ENCODE measurements around the gene MGAT4C. TPM values are rescaled to one million over a fixed set of nuclear protein-coding genes. Genes with fewer than 3 reads are reported as not detected.

Gene MGAT4C
- total and polyA plus RNA-seq, 2 of the 8 experiments (the other 6 are each of a cell fraction or from before 2014, with no cell fraction given): 1.6 to 2.5 TPM

DNA sequence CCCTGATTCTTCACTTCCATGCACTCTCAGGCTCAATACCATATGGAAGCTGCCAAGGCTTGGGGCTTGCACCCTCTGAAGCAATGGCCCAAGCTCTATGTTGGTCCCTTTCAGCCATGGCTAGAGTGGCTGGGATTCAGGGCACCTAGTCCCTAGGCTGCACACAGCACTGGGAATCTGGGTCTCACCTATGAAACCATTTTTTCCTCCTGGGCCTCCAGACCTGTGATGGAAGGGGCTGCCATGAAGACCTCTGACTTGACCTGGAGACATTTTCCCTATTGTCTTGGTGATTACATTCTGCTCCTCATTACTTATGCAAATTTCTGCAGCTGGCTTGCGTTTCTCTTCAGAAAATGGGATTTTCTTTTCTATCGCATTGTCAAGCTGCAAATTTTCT lies 258.1 kb downstream of the MGAT4C start:
- no peaks in the 10 kb centered on the region for H3K79me1 ChIP-seq (ENCODE audit: low read depth, low read length)
- no peak overlapping the region for H4K91ac ChIP-seq (replicated peaks; ENCODE audit: insufficient read length, low read length)
- TF ChIP-seq RAD21 (IDR thresholded peaks at IDR 0.05 in 1 of 2, conservative IDR thresholded peaks at IDR 0.05 in 1 of 2; ENCODE audit: low read depth in 2 of 2, low read length in 2 of 2) (no peak), SIN3A (conservative IDR thresholded peaks at IDR 0.05 in 1 of 2, IDR thresholded peaks at IDR 0.05 in 1 of 2; ENCODE audit: low read depth in 1 of 2, low read length in 2 of 2) (no peak)
- WGBS, 2 experiments (ENCODE audit: extremely low coverage in 1 of 2, insufficient coverage in 1 of 2, insufficient read length in 1 of 2, insufficient replicate concordance in 2 of 2, low coverage in 1 of 2, low lambda C conversion rate in 2 of 2, missing lambda C conversion rate in 1 of 2): 94% methylated on average over 2 of the region's 2 CpGs; no CpG with 5 or more reads in 1 of the 2 experiments
- no peak overlapping the region for H2BK15ac ChIP-seq (ENCODE audit: low read length)
- no peak overlapping the region for H3K14ac ChIP-seq (ENCODE audit: insufficient read length)
- no peak overlapping the region for H2AK5ac ChIP-seq (ENCODE audit: low read depth, low read length)
- no peaks in the 10 kb centered on the region for H3K36me3 ChIP-seq (ENCODE audit: control insufficient read depth in 2 of 4, insufficient read depth in 4 of 4, low read length in 3 of 4)
- peaks cover 21 to 30% of the 10 kb centered on the region in 2 experiments for H3K9me3 ChIP-seq (ENCODE audit: insufficient read depth in 2 of 2, low read depth in 1 of 2, low read length in 1 of 2)
- FAIRE-seq (no peak), DNase-seq (ENCODE audit: low read depth in 1 of 2, low spot score in 2 of 2) (no peak)
- no peaks in the 10 kb centered on the region for H3K79me2 ChIP-seq (ENCODE audit: control insufficient read depth in 1 of 2, insufficient read depth in 2 of 2, low read length in 2 of 2)
- no peak overlapping the region for H3K27ac ChIP-seq (ENCODE audit: low read depth, low read length)
- H2BK120ac ChIP-seq (replicated peaks; ENCODE audit: low read depth, low read length): no peak overlapping the region
- H3K4me3 ChIP-seq (ENCODE audit: extremely low read depth in 1 of 4, insufficient read depth in 2 of 4, low read depth in 3 of 4, low read length in 4 of 4): no peak overlapping the region
- H3K56ac ChIP-seq (replicated peaks; ENCODE audit: insufficient read length, low read depth, low read length): no peak overlapping the region
- H3K4me1 ChIP-seq (replicated peaks in 1 of 4; ENCODE audit: control insufficient read depth in 3 of 4, insufficient read depth in 4 of 4, low read length in 3 of 4): no peaks in the 10 kb centered on the region
- no peak overlapping the region for H3K23ac ChIP-seq (ENCODE audit: insufficient read length)
- H3K9ac ChIP-seq (replicated peaks in 1 of 4; ENCODE audit: extremely low read depth in 1 of 4, low read depth in 3 of 4, low read length in 3 of 4): no peak overlapping the region
- no peaks in the 10 kb centered on the region for H4K20me1 ChIP-seq (replicated peaks in 1 of 2; ENCODE audit: control insufficient read depth in 1 of 2, insufficient read depth in 2 of 2, low read length in 2 of 2)
- H2BK12ac ChIP-seq (ENCODE audit: low read depth, low read length): no peak overlapping the region
- H3K18ac ChIP-seq (ENCODE audit: extremely low read depth, low read length): no peak overlapping the region
- no peak overlapping the region for H4K8ac ChIP-seq (ENCODE audit: extremely low read depth, insufficient read depth, low read length)
- ChIA-PET CTCF (ENCODE audit: partially characterized antibody) (interaction anchor here (0.7 kb wide), 1 partner anchor 46 kb away, joined by 3 read pairs; no protein-coding TSS in a partner anchor), POLR2A (ENCODE audit: partially characterized antibody) (no interaction called here)
- H2BK5ac ChIP-seq (ENCODE audit: low read depth, low read length): no peak overlapping the region
- no peak overlapping the region for H4K5ac ChIP-seq (ENCODE audit: insufficient read length, low read depth, low read length)
- H3K23me2 ChIP-seq (ENCODE audit: low read depth, low read length): no peaks in the 10 kb centered on the region
- H3K4me2 ChIP-seq (ENCODE audit: insufficient read depth in 1 of 2, low read depth in 2 of 2, low read length in 2 of 2): no peak overlapping the region
- no peak overlapping the region for H2BK20ac ChIP-seq (ENCODE audit: low read length)
- H2AFZ ChIP-seq (ENCODE audit: low read length): no peak overlapping the region
- H3K4ac ChIP-seq (replicated peaks; ENCODE audit: insufficient read length, low read depth, low read length): no peak overlapping the region
- H3K27me3 ChIP-seq (replicated peaks in 1 of 4; ENCODE audit: control insufficient read depth in 3 of 4, extremely low read depth in 1 of 4, insufficient read depth in 3 of 4, low read length in 3 of 4): no peaks in the 10 kb centered on the region

Measured in H1 (cell line).